Stimulated activated CD4-positive, alpha-beta T cell treated with anti-CD3 and anti-CD28 coated beads, TNF-alpha, amount 100 ng/mL, for 24 hours (primary cell): Measurements from ENCODE around the gene EPB41L1.

ENCODE experiments used
- DNase-seq, 3 experiments: peaks; one replicate each; pipeline ENCODE4 v3.0.0-alpha.2; 2020; ENCODE audit warnings: low read depth in 3 of 3

Gene EPB41L1

DNA sequence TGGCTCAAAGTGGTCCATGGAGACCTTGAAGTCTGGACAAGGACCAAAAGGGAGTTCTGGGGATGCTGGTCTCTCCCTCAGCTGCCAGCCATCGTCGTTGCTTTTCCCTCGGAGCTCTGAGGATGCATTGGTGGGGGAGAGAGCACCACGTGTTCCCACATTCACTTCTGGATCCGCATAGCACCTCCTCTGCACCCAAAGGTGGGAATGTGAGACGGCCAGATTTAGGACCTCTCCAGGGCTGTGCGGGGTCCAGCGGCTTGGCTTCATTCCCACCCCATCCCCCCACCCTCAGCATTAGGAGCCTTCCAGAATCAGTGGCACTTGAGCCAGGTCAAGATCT is 1.1 kb downstream of the EPB41L1 start:
- no peak for DNase-seq

- DNase-seq = no peak
These were observed 1.5 kb downstream of the EPB41L1 start for GRCh38 chr20:36155991-36156390.

DNA sequence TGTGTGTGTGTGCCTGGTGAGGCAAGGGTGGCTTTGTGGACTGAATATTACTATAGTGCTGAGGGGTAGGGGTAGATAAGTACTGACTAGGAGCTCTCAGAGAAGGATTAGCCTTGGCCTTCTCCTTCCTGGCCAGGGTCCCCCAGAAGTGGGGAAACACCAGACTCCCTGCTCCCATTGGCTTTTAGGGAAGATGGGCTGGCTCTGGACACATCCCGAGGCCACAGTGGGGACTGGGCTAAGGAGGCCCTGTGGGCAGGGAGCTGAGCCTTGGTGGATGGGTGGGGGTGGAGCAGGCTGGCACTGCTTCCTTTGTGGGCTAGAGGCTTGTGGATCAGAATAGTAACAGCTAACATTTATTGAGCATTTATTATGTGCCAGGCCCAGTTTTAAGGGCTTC is 3.1 kb downstream of the EPB41L1 start:
- DNase-seq = no peak

GRCh38 chr20:36158160-36158741 is 3.7 kb downstream of the EPB41L1 start:
- no peak for DNase-seq

- DNase-seq = no peak
These were observed 5.3 kb downstream of the EPB41L1 start for GRCh38 chr20:36159833-36160232.

DNA sequence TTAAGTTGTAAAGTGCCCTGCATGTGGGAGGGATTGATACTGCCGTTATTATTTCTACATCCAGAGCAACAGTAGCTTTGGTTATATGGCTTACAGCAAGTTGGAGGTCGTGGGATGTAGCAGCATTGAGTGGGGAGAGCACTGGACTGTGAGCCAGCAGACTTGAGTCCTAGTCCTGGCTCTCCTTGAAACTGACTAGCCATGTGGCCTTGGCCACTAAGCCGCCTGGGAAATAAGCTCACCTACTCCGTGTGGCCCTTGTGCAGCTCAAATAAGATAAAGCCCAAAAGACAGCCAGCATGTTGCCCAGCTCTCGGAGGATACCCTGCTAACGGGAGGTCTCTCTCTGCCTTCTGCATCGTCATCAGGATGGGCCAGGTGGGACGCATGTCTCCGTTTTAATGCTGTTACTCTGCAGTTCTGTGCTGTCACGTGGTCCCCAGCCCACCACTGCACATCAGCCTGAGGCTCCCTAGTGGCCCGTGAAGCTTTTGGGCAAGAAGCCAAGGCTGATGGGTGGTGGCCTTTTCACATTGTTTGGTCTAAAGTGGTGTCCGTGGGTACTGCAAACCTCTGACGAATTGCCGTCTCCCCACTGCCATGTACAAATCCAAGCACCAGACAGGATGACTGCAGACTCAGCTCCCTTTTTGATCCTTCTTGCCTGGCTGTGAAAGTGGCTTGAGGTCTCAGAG is 7.9 kb downstream of the EPB41L1 start:
- no peak for DNase-seq

DNA sequence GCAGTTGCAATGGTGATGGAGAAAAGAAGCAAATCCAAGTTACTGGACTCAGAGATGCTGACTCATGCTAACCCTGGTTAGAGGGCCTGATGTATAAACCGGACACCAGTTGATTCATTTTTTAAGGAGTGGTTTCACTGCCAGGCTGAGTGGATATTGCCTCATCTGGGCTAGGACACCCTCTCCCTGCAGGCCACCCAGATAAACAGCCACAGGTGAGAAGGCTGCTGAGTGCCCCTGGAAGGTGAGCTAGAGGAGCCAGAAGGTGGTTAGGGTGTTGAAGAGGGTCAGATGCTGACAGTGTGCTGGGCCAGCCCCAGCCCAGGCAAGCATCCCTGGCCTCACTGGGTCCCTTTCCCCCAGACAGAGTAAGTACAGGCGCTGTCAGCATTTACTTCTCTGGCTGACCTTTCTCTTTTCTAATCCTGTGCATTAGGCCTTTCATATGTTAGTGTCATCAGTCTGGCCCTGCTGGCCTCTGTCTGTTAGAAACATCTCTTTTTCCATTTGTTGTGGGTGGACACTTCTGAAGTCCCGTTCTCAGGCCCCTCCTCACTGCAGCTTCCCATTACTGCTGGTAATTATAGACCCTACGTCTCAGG is 13.5 kb downstream of the EPB41L1 start:
- no peak for DNase-seq

- no peak for DNase-seq
These were observed 16.1 kb downstream of the EPB41L1 start for GRCh38 chr20:36170542-36171215.

DNA sequence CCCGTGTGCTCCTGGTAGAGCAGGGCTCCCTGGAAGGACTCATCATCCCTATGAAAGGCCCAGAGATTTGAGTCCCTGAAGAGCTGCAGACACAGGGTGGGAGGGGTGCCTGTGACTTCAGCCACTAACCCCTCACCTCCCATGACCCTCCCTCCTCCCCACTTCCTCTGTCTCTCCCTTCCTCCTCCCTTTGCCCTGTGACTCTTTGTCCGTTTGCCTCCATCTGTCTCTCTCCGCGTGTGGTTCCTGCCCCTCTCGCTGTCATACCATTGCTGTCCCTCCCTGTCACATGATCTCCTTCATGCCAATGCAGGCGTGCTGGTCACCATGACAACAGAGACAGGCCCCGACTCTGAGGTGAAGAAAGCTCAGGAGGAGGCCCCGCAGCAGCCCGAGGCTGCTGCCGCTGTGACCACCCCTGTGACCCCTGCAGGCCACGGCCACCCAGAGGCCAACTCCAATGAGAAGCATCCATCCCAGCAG is 19.0 kb downstream of the EPB41L1 start:
- DNase-seq = no peak

GRCh38 chr20:36175016-36175415 is 20.5 kb downstream of the EPB41L1 start:
- no peak for DNase-seq

DNA sequence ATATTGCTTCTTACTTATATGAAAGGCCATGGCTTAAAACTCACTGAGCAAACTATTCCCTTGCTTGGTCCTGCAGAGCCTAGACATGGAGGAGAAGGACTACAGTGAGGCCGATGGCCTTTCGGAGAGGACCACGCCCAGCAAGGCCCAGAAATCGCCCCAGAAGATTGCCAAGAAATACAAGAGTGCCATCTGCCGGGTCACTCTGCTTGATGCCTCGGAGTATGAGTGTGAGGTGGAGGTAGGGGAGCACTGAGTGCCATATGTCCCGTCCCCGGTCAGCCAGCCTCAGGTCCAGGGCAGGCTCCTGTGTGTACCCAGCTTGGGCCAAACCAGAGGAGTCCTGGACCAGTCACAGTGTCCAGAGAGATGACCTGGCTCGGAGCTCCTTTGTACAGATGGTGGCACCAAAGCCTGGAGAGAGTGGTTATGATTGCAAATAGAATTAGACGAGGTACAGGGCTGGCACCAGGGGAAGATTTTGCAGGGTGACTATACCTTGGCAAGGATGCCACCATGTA is 21.0 kb downstream of the EPB41L1 start:
- DNase-seq = no peak

DNA sequence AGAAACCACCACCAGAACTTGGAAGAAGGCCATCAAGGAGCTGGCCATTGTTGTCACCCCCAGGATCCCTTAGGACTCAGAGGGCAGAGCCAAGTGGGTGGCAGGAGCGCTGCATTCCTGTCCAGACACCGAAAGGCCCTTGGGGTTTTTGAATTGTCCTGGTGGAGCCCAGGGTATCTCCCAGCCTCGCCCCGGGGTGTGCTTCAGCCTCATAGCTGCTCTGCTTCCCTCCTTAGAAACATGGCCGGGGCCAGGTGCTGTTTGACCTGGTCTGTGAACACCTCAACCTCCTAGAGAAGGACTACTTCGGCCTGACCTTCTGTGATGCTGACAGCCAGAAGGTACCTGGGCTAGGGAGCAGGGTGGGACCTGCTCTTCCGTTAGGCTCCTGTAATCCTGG is 23.2 kb downstream of the EPB41L1 start:
- DNase-seq = no peak

DNA sequence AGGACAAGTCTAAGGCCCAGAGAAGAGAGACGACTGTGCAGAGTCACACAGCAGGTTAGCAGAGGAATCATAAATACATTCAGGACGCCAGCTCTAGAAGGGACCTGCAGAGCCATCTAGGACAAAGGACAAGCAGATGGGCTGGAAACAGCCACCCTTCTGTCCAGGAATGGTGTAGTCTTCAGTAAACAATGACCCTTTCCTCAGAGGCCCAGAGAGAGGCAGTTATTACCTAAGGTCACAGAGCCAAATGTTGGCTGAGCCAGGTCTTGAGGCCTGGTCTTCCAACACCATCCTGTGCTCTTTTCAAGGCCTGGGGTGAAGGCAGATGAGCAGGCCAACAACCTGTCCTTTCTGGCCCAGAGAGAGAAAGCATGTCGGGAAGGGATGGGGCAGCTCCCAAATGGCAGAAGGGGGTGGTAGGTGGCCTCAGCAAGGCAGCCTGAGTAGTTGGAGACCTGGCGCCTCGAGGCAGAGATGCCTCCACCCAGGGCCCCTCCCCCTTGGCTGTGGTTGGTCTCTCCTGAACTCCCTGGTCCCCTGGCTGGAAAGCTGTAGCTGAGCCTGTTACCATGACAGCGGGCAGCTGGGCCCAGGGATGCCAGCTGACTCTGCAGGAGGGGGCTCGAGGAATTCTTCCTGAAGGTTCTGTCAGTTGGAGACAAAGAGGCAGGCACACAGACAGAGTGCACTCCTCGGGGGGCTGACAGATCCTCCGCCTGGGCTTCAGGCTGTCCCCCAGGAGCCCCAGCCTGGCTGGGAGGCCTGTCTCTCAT is 24.8 kb downstream of the EPB41L1 start:
- no peak for DNase-seq

GRCh38 chr20:36180323-36180722 is 25.8 kb downstream of the EPB41L1 start:
- no peak for DNase-seq

- no peak for DNase-seq
These were observed 27.5 kb downstream of the EPB41L1 start for GRCh38 chr20:36181934-36182603.

GRCh38 chr20:36182604-36183154 is 28.1 kb downstream of the EPB41L1 start:
- DNase-seq = no peak

GRCh38 chr20:36183155-36183944 is 28.8 kb downstream of the EPB41L1 start:
- no peak for DNase-seq

DNA sequence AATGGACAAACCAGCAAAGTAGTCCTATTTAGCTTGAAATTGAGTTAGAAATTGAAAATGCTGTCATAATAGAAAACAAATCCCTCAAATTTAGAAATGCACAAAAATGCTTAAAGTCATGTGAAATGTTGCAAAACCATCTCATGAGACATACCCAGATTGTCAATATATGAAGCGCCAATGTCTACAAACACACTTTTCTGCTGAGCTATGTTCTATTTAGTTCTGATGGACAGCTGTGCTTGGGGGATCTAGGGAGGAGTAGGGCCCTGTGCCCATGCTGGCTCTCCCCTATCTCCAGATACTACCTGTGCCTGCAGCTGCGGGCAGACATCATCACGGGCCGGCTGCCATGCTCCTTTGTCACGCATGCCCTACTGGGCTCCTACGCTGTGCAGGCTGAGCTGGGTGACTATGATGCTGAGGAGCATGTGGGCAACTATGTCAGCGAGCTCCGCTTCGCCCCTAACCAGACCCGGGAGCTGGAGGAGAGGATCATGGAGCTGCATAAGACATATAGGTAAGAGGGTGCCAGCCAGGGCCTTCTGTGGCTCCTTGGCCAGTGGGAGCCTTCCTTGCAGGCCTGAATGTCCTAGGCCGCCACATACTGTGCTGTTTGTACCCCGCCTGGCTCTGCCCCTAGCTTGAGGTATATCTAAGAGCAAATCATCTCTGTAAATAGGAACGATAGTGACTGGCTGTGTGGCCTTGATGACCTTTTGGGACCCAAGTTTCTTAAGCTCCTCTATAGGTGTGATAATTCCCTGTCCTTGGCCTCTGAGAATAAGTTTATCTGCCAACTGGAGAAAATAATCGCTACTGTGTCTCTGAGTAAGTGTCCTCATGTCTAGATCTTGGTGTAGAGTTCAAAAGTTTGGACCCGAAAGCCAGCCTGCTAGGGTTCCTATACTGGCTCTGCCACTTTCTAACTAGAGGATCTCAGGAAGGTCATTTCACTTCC is 30.6 kb downstream of the EPB41L1 start:
- no peak for DNase-seq
